Subcutaneous adipose tissue (tissue), 4 donors: Measurements from ENCODE around the gene RELCH. TPM values are rescaled to one million over a fixed set of nuclear protein-coding genes. Genes with fewer than 3 reads are reported as not detected.

Experiments
- total RNA-seq, 4 donors: library from RNA; depleted of rRNA; stranded (reverse); fragments of >200 nt; gene quantifications; one replicate each; pipeline ENCODE4 v1.1.0, GENCODE V29; 2016
- TF ChIP-seq, protein P1 (sequence below): fragments of 450-650 bp; IDR thresholded peaks from one replicate; pipeline ENCODE4 v1.5.1; 2016; ENCODE audit warnings: low read depth, mild to moderate bottlenecking, control low read depth, antibody characterized with exemption, moderate library complexity

RELCH gene
- total RNA-seq, 4 donors from 2014 or later, result 36.0 to 52.7 (median 47.8) TPM

- TF ChIP-seq, protein P1, sequence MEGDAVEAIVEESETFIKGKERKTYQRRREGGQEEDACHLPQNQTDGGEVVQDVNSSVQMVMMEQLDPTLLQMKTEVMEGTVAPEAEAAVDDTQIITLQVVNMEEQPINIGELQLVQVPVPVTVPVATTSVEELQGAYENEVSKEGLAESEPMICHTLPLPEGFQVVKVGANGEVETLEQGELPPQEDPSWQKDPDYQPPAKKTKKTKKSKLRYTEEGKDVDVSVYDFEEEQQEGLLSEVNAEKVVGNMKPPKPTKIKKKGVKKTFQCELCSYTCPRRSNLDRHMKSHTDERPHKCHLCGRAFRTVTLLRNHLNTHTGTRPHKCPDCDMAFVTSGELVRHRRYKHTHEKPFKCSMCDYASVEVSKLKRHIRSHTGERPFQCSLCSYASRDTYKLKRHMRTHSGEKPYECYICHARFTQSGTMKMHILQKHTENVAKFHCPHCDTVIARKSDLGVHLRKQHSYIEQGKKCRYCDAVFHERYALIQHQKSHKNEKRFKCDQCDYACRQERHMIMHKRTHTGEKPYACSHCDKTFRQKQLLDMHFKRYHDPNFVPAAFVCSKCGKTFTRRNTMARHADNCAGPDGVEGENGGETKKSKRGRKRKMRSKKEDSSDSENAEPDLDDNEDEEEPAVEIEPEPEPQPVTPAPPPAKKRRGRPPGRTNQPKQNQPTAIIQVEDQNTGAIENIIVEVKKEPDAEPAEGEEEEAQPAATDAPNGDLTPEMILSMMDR, result no peak
Measured at GRCh38 chr18:62332431-62332830, 145.4 kb downstream of the RELCH start.

GRCh38 chr18:62332964-62333695 is 146.1 kb downstream of the RELCH start:
- TF ChIP-seq, protein P1, result no peak

DNA sequence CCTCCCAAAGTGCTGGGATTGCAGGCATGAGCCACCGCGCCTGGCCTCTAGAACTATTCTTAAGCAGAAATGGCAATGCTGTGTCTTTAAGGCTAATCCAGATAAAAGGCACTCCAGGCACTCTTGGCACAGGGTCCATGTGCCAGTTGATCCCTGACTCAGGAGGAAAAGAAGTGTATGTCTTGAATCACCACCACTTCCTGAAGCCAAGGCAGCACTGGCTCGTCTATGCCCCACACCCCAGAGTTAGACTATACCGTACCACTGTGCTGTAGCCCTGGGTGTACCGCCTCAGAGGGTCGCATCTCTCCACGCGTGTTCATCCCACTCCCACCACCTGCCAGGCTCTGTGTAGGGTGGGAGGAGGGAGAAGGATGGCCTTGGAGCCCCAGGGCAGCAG is 147.1 kb downstream of the RELCH start:
- TF ChIP-seq, protein P1, result no peak

GRCh38 chr18:62335494-62335893 is 148.4 kb downstream of the RELCH start:
- TF ChIP-seq, protein P1, result no peak

DNA sequence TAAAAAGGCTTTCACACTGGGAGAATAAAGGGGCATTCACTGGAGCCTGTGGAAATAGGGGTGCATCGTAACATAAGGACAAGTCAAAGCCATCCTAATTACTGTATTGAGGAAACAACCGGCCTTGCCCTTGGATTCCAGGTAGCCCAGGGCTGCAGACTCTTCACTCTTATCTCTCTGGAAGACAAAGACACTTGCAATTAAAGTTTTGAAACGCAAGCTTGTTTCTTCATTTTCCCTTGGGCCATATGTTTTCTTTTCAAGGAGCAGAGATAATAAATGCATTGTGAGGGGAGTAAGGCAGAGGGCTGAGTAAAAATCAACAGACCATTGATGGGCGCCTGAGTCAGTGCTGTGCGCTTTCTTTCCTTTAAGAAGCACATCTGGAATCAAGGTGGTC is 149.6 kb downstream of the RELCH start:
- TF ChIP-seq, protein P1, result no peak

DNA sequence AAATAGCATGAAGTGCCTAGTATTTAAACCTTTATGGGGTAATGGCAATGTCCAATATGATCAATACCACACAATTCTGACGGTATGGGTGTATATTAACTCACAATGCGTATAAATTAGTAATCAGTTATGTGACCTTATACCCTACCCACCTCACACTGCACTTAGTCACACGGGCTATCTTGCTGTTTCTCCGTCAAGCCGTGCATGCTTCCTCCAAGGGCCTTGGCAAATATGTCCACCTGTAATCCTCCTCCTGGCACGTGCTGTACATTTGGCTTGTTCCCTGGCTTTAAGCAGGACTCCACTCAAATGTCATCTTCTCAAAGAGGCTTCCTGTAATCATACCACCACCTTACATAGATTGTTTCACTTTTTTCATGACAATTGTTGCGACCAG is 150.3 kb downstream of the RELCH start:
- TF ChIP-seq, protein P1, result no peak

DNA sequence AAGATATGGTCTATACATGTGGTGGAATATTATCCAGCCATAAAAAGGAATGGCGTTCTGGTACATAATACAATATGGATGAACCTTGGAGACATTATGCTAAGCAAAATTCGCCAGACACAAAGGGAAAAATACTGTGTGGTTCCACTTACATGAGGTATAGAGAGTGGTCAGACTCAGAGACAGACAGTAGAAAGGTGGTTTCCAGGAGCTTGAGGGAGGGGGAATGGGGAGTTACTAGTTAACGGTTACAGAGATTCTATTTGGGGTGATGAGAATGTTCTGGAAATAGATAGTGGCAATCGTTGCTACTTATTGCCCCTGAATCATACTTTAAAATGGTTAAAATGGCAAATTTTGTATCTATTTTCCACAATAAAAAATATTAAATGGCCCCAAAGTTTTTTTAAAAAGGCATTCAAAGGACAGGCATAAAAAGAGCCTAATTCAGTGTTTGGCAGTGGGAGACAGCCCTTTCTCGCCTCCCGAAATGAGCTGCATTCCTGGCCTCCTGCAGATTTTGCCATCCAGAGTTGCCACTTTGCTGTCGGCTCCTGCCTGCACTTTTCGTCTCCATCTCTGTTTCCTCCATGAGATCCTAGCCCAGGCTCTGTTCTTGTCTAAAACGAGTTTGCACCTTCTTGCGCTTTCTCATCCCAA is 151.5 kb downstream of the RELCH start:
- TF ChIP-seq, protein P1, result no peak
